ENCODE results near the gene OSBPL1A.

Gene OSBPL1A

GRCh38 chr18:24397694-24398368, at the start of gene OSBPL1A:
TSS of gene OSBPL1A (minus strand) at chr18:24397824. CDS start at chr18:24377533, 20,291 bp downstream.
- no peaks in the 10 kb centered on the region for H3K36me3 ChIP-seq (replicated peaks)
- peak; percentile 77 for DNase-seq
- no peaks in the 10 kb centered on the region for H3K27me3 ChIP-seq (replicated peaks)
- H3K4me3 ChIP-seq (ENCODE audit: low read depth, low read length), result peak within 1 kb of the TSS; percentile 84
- in situ Hi-C loops (cut with HindIII; ENCODE audit: low pct_ligation_motif_present, low sequenced_read_pairs), result no loop called here
- TF ChIP-seq CTCF (IDR thresholded peaks at IDR 0.05; ENCODE audit: low read depth, low read length, missing control alignments), result no peak
- peak within 1 kb of the TSS; percentile 45 for H3K27ac ChIP-seq

GRCh38 chr18:24446953-24447538, 49.4 kb upstream of the OSBPL1A start:
- DNase-seq, result no peak
- no peaks in the 10 kb centered on the region for H3K27me3 ChIP-seq (replicated peaks)
- H3K36me3 ChIP-seq (replicated peaks), result peaks cover 43% of the 10 kb centered on the region
- no peak overlapping the region for H3K27ac ChIP-seq
- TF ChIP-seq CTCF (IDR thresholded peaks at IDR 0.05; ENCODE audit: low read depth, low read length, missing control alignments), result peak; percentile 32
- no peak overlapping the region for H3K4me3 ChIP-seq (ENCODE audit: low read depth, low read length)
- in situ Hi-C loops (cut with HindIII; ENCODE audit: low pct_ligation_motif_present, low sequenced_read_pairs), result no loop called here

- no peak for TF ChIP-seq CTCF (IDR thresholded peaks at IDR 0.05; ENCODE audit: low read depth, low read length, missing control alignments)
- in situ Hi-C loops (cut with HindIII; ENCODE audit: low pct_ligation_motif_present, low sequenced_read_pairs), result no loop called here
- H3K27ac ChIP-seq, result no peak overlapping the region
- H3K4me3 ChIP-seq (ENCODE audit: low read depth, low read length), result no peak overlapping the region
- H3K27me3 ChIP-seq (replicated peaks), result no peaks in the 10 kb centered on the region
- H3K36me3 ChIP-seq (replicated peaks), result peaks cover 41% of the 10 kb centered on the region
- no peak for DNase-seq
Measured at GRCh38 chr18:24446453-24446852, 48.8 kb upstream of the OSBPL1A start.

GRCh38 chr18:24443870-24444269, 46.2 kb upstream of the OSBPL1A start:
- no peak for DNase-seq
- Histone ChIP-seq H3K4me3 (ENCODE audit: low read depth, low read length) (no peak overlapping the region), H3K27ac (no peak overlapping the region), H3K27me3 (replicated peaks) (no peaks in the 10 kb centered on the region), H3K36me3 (replicated peaks) (peaks cover 24% of the 10 kb centered on the region)
- in situ Hi-C loops (cut with HindIII; ENCODE audit: low pct_ligation_motif_present, low sequenced_read_pairs), result no loop called here
- TF ChIP-seq CTCF (IDR thresholded peaks at IDR 0.05; ENCODE audit: low read depth, low read length, missing control alignments), result no peak

GRCh38 chr18:24436939-24437338, 39.3 kb upstream of the OSBPL1A start:
- no peak overlapping the region for H3K4me3 ChIP-seq (ENCODE audit: low read depth, low read length)
- DNase-seq, result no peak
- H3K36me3 ChIP-seq (replicated peaks), result peaks cover 2% of the 10 kb centered on the region
- H3K27ac ChIP-seq, result no peak overlapping the region
- no peak for TF ChIP-seq CTCF (IDR thresholded peaks at IDR 0.05; ENCODE audit: low read depth, low read length, missing control alignments)
- in situ Hi-C loops (cut with HindIII; ENCODE audit: low pct_ligation_motif_present, low sequenced_read_pairs), result no loop called here
- H3K27me3 ChIP-seq (replicated peaks), result no peaks in the 10 kb centered on the region
